ENCODE measurements around the gene NFAT5.

The NFAT5 gene

GRCh38 chr16:69644790-69645189 lies 79.0 kb downstream of the NFAT5 start:
- no peak for DNase-seq (ENCODE audit: low spot score)

GRCh38 chr16:69647020-69647419 lies 81.3 kb downstream of the NFAT5 start:
- DNase-seq (ENCODE audit: low spot score): no peak

GRCh38 chr16:69651217-69651616 lies 85.5 kb downstream of the NFAT5 start:
- no peak for DNase-seq (ENCODE audit: low spot score)

GRCh38 chr16:69654280-69654931 lies 88.6 kb downstream of the NFAT5 start:
- DNase-seq (ENCODE audit: low spot score): no peak

- no peak for DNase-seq (ENCODE audit: low spot score)
Measured at GRCh38 chr16:69660166-69660565, 94.4 kb downstream of the NFAT5 start.

- DNase-seq (ENCODE audit: low spot score): no peak
Measured at GRCh38 chr16:69662901-69663300, 97.1 kb downstream of the NFAT5 start.

- DNase-seq (ENCODE audit: low spot score): no peak
Measured at GRCh38 chr16:69663846-69664245, 98.1 kb downstream of the NFAT5 start.

GRCh38 chr16:69669577-69669976 lies 103.8 kb downstream of the NFAT5 start:
- DNase-seq (ENCODE audit: low spot score): no peak

GRCh38 chr16:69672315-69672997 lies 106.7 kb downstream of the NFAT5 start:
- no peak for DNase-seq (ENCODE audit: low spot score)

GRCh38 chr16:69672998-69673713 lies 107.4 kb downstream of the NFAT5 start:
- no peak for DNase-seq (ENCODE audit: low spot score)

GRCh38 chr16:69680358-69680757 lies 114.6 kb downstream of the NFAT5 start:
- DNase-seq (ENCODE audit: low spot score): no peak

- DNase-seq (ENCODE audit: low spot score): no peak
Measured at GRCh38 chr16:69688589-69688988, 122.8 kb downstream of the NFAT5 start.

- no peak for DNase-seq (ENCODE audit: low spot score)
Measured at GRCh38 chr16:69691980-69692911, 126.5 kb downstream of the NFAT5 start.

- no peak for DNase-seq (ENCODE audit: low spot score)
Measured at GRCh38 chr16:69693916-69694315, 128.2 kb downstream of the NFAT5 start.

- no peak for DNase-seq (ENCODE audit: low spot score)
Measured at GRCh38 chr16:69698404-69698803, 132.6 kb downstream of the NFAT5 start.

GRCh38 chr16:69699915-69700314 lies 134.1 kb downstream of the NFAT5 start:
- no peak for DNase-seq (ENCODE audit: low spot score)

GRCh38 chr16:69701452-69701851 lies 135.7 kb downstream of the NFAT5 start:
- no peak for DNase-seq (ENCODE audit: low spot score)

GRCh38 chr16:69701866-69702265 lies 136.1 kb downstream of the NFAT5 start:
- no peak for DNase-seq (ENCODE audit: low spot score)

- no peak for DNase-seq (ENCODE audit: low spot score)
Measured at GRCh38 chr16:69703638-69704037, 137.9 kb downstream of the NFAT5 start.

- DNase-seq (ENCODE audit: low spot score): no peak
Measured at GRCh38 chr16:69706256-69706974, 140.6 kb downstream of the NFAT5 start.

GRCh38 chr16:69706975-69707340 lies 141.2 kb downstream of the NFAT5 start:
- no peak for DNase-seq (ENCODE audit: low spot score)
